ENCODE data around the gene EHD1. TPM values are rescaled to one million over a fixed set of nuclear protein-coding genes. Genes with fewer than 3 reads are reported as not detected.

EHD1 gene
- total RNA-seq: 100 to 1,000 TPM in 2 of 4 donors, 10 to 100 TPM in 2; 66.4 to 226 (median 94.8) TPM

DNA sequence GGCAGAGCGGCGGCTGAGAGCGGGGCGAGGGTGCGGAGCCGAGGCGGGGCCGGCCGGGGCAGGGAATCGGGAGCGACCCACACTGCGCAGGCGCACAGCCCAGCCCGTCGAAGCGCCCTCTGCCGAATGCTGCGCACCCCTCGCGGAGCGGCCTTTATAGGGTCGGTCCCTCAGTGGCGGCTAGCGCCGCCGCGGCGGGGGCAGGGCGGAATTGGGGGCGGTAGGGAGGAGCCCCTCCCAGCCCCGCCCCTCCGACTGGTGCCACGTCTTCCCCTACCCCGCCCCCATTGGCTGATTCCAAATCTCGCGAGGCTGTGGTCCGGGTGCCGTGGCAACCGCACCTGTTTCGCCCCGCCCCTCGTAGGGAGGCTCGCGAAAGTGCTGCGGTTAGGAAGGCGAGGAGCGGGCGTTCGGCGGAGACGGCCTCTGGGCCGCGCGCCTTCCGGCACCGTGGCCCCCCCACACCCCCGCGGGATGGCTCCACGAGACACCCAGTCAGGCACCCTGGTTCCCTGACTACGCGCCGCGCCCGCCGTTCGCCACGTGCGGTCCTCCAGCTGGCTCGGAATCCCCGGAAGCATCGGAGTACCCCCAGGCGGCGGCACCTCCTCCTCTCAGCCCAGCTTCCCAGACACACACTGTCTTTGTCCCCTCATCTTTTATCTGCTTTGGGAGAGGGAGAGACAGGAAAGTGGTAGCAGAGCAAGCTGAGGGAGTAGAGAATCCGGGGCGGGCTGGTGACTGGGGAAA lies at the start of gene EHD1:
Gene EHD1 (minus strand): TSS at position 128 of the 750 bp plus-strand sequence. CDS start 157 bp downstream, outside the sequence.
- DNase-seq (ENCODE audit: low spot score) (peak; percentile 98), ATAC-seq (ENCODE audit: low FRiP score) (peak; percentile 91)
- TF ChIP-seq, protein P1, sequence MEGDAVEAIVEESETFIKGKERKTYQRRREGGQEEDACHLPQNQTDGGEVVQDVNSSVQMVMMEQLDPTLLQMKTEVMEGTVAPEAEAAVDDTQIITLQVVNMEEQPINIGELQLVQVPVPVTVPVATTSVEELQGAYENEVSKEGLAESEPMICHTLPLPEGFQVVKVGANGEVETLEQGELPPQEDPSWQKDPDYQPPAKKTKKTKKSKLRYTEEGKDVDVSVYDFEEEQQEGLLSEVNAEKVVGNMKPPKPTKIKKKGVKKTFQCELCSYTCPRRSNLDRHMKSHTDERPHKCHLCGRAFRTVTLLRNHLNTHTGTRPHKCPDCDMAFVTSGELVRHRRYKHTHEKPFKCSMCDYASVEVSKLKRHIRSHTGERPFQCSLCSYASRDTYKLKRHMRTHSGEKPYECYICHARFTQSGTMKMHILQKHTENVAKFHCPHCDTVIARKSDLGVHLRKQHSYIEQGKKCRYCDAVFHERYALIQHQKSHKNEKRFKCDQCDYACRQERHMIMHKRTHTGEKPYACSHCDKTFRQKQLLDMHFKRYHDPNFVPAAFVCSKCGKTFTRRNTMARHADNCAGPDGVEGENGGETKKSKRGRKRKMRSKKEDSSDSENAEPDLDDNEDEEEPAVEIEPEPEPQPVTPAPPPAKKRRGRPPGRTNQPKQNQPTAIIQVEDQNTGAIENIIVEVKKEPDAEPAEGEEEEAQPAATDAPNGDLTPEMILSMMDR (IDR thresholded peaks at IDR 0.05): no peak

DNA sequence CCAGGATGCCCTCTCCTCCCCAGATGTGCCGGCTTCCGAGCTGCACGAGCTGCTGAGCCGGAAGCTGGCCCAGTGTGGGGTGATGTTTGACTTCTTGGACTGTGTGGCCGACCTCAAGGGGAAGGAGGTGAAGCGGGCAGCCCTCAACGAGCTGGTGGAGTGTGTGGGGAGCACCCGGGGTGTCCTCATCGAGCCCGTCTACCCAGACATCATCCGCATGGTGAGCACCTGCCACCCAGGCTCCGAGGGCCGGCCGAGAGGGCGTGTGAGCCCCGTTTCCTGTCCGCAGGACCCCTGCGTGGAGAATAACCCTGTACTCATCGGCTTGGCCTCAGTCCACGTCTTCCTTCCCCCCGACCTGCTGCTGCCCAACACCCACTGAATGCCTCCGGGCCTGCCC lies 48.3 kb upstream of the EHD1 start:
- ATAC-seq (ENCODE audit: low FRiP score) (no peak), DNase-seq (ENCODE audit: low spot score) (no peak)
- TF ChIP-seq, protein P1 (IDR thresholded peaks at IDR 0.05): no peak

DNA sequence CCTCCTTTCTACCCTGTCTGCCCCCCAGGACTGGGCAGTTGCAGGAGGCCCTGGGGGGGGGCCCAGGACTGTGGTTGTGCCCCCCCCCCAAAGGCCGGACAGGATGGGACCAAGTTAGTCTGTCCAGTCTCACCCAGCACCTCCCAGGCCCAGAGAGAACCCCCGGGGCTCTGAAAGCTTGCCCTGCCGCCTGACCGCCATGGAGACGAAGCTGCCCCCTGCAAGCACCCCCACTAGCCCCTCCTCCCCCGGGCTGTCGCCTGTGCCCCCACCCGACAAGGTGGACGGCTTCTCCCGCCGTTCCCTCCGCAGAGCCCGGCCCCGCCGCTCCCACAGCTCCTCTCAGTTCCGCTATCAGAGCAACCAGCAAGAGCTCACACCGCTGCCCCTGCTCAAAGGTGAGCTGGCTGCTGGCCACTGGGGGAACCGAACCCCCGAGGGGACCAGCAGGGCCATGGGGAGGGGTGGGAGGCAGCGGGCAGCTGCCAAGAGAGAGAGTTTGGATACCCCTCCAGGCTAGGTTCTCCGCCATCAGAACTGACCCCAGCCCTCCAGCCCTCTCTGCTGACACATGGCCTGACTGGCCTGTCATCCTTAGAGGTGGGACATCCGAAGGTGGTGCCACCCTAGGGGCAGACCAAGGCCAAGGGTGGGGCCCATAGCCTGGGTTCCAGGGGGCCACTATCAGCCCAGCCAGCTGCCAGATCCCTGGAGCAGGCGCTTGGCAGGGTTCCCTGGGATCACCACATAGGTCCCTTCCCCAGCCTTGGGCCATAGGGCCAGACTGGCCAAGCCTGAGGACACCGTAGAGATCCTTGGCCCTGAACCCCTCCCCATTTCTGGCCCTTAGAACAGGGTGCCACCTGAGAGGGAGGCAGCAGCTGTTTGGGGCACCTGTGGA lies 47.4 kb upstream of the EHD1 start:
- DNase-seq (ENCODE audit: low spot score) (no peak), ATAC-seq (ENCODE audit: low FRiP score) (no peak)
- TF ChIP-seq, protein P1 (IDR thresholded peaks at IDR 0.05): no peak

DNA sequence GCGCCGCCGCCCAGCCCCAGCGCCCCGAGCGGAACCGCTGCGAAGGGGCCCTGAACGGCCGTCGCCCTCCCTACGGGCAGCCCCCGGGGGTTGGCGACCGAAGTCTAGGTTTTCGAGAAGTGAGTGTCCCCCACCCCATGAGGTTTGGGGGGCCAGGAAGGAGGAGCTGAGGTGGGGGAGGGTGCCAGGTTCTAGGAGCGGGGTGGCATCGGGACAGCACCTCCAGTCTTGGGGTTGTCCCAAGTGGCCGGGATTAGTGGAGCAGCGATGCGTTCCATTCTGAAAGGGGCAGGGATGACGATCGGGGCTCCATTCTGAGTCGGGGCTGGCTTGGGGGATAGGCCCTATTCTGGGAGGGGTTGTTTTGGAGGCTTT lies 46.5 kb upstream of the EHD1 start:
- DNase-seq (ENCODE audit: low spot score) (no peak), ATAC-seq (ENCODE audit: low FRiP score) (no peak)
- TF ChIP-seq, protein P1 (IDR thresholded peaks at IDR 0.05): no peak

DNA sequence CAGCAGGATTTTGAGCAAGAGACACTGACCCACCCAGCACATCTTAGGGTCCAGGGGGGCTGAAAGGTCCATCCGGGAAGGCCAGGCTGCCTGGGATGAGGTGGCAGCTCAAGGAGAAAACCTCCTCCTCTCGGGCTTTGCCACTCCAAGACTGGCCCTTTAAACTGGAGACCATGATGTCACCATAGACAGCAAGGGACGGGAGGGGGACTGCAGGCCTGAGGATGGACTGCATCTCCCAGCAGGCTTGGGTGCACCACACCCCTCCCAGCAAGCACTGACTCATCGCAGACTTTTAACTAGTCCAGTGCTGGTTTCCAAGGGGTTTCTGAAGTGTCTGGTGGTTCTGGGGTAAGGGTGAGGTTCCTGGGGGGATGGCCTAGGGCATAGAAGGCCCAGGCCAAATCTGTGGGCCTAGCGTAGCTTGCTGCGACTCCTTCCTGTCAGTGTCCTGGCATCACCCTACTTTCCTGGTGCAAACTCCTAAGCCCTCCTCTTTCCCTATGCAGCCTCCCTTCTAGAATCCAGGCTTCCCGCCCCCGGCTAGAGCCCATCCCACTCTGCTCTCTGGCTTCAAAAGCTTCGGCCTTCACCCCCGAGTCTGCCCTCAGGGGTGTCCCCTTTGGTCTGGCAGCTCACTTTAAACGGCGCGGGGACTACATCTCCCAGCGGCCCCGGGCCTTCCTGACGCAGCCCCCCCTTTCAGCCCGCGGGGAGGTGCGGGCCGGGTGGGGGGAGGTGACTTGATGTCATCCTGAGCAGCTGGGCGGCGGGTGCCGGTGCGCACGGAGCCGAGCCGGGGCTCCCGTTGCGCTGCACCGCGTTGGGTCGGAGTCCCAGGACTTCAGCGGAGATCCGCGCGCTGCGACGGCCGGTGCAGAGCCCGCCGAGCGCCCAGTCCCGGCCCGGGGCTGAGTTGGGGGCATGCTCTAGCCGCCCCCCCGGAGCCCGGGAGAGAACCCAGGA lies 45.8 kb upstream of the EHD1 start, which contains the start of gene PPP2R5B:
Gene PPP2R5B (plus strand): TSS at position 746 of the 966 bp plus-strand sequence. CDS start 1,046 bp downstream, outside the sequence.
- ATAC-seq (ENCODE audit: low FRiP score) (peak; percentile 97), DNase-seq (ENCODE audit: low spot score) (peak; percentile 87)
- TF ChIP-seq, protein P1 (IDR thresholded peaks at IDR 0.05): no peak

DNA sequence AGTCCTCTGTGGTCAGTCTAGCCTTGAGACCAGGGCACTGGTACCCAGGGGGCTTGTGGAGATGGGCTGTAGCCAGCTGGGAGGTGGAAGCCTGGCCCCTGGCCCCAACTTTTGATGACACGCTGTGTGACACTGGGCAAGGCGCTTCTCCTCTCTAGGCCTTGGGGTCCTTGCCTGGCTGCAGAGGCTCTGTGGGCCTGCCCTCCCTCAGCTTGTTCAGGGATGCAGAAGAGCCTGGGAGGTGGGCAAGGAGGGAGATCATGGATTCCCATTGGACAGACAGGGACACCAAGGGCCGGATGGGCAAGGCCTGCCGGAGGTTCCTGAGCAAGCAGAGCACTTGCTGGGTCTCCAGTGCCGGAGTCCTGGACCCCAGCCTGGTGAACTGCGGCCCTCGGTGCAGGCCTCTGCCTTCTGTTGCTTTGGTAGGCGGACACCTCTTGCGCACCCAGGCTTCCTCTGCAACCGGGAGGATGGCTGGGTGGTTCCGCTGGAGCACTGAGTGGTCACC lies 44.8 kb upstream of the EHD1 start:
- DNase-seq (ENCODE audit: low spot score) (no peak), ATAC-seq (ENCODE audit: low FRiP score) (no peak)
- TF ChIP-seq, protein P1 (IDR thresholded peaks at IDR 0.05): no peak

Measured in omental fat pad (tissue), 4 donors.